ENCODE data around the gene TMC6. TPM values are rescaled to one million over a fixed set of nuclear protein-coding genes. Genes with fewer than 3 reads are reported as not detected.

The TMC6 gene
- total RNA-seq, 1 donor from 2014 or later, result 61.7 TPM

DNA sequence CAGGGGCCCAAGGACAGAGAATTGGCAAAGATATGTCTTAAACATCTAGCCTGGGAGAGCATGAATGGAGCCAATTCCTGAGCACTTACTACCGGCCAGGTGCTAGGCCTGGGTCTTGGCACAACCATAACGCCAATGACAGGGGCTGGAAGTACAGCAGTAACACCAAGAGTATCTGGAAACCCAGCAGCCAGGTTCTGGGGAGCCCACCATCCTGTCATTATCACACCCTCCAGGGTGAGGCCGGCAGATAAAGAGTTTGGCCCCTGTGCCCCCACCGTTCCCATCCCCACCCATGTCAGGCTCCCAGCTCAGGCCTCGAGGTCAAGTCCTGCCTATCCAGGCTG lies 1.5 kb upstream of the TMC6 start:
- FAIRE-seq, result no peak
- no peaks in the 10 kb centered on the region for H3K9me3 ChIP-seq (ENCODE audit: insufficient read depth, low read depth, low read length)
- H2AFZ ChIP-seq (ENCODE audit: low read depth, low read length), result no peak overlapping the region
- Mint-ChIP-seq H3K9me3 (ENCODE audit: unreplicated experiment) (no peaks in the 10 kb centered on the region), H3K27me3 (ENCODE audit: low read depth, unreplicated experiment) (peaks cover 12% of the 10 kb centered on the region), H3K4me1 (ENCODE audit: low read depth, unreplicated experiment) (peaks cover 2% of the 10 kb centered on the region), H3K27ac (ENCODE audit: unreplicated experiment) (no peak overlapping the region), H3K36me3 (ENCODE audit: low read depth, unreplicated experiment) (no peaks in the 10 kb centered on the region), H3K4me3 (ENCODE audit: unreplicated experiment) (no peak overlapping the region)
- H3K27me3 ChIP-seq (ENCODE audit: insufficient read depth, low read length), result peaks cover 12% of the 10 kb centered on the region
- no peaks in the 10 kb centered on the region for H3K36me3 ChIP-seq (ENCODE audit: insufficient read depth, low read length)
- no peak overlapping the region for H3K9ac ChIP-seq (ENCODE audit: low read length)
- H4K20me1 ChIP-seq (ENCODE audit: insufficient read depth, low read length), result no peaks in the 10 kb centered on the region
- no peak overlapping the region for H3K4me2 ChIP-seq (ENCODE audit: low read length)
- no peaks in the 10 kb centered on the region for H3K79me2 ChIP-seq (ENCODE audit: insufficient read depth, low read length)
- no peak overlapping the region for H3K4me3 ChIP-seq (ENCODE audit: insufficient read depth, low read depth, low read length)
- no peak for TF ChIP-seq EZH2 (IDR thresholded peaks at IDR 0.05; ENCODE audit: insufficient read depth, low read length)
- TF ChIP-seq, protein P1, sequence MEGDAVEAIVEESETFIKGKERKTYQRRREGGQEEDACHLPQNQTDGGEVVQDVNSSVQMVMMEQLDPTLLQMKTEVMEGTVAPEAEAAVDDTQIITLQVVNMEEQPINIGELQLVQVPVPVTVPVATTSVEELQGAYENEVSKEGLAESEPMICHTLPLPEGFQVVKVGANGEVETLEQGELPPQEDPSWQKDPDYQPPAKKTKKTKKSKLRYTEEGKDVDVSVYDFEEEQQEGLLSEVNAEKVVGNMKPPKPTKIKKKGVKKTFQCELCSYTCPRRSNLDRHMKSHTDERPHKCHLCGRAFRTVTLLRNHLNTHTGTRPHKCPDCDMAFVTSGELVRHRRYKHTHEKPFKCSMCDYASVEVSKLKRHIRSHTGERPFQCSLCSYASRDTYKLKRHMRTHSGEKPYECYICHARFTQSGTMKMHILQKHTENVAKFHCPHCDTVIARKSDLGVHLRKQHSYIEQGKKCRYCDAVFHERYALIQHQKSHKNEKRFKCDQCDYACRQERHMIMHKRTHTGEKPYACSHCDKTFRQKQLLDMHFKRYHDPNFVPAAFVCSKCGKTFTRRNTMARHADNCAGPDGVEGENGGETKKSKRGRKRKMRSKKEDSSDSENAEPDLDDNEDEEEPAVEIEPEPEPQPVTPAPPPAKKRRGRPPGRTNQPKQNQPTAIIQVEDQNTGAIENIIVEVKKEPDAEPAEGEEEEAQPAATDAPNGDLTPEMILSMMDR (IDR thresholded peaks at IDR 0.05; ENCODE audit: insufficient read depth, low read depth, low read length), result no peak
- DNase-seq (ENCODE audit: low read depth), result no peak
- H3K27ac ChIP-seq (ENCODE audit: low read depth, low read length), result no peak overlapping the region
- peaks cover 11% of the 10 kb centered on the region for H3K4me1 ChIP-seq (ENCODE audit: insufficient read depth, low read length)

DNA sequence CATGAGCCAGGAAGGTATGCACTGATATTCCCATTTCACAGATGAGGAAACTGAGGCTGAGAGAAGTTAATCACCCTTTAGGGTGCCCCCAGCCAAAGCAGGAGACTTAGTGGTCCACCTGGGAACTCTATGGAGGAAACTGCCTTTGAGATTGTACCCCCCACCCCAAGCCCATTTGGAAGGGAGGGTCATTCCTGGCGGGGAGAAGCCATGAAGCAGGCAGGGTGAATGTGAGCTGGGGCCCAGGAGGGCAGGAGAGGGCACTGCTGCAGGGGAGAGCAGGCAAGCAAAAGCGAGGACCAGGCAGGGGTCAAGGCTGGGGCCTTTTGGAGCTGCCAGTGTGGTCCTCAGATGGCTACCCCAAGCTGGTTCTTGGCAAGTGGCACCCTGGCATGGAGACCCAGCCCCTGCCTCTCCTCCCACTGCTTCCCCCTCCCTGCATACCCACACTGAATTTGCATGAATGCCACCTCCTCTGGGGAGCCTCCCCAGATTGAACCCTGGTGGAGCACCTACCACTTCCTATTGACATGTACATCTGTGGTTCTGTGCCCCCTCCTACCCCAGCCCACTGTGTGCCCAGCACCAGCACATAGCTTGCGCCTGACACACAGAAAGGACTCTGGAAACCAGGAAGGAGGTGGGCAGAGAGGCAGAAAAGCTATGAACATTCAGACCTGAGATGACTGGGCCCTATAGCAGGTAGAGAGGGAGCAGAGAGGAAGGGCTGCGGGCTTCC lies 965 bp upstream of the TMC6 start:
- no peak overlapping the region for H3K9ac ChIP-seq (ENCODE audit: low read length)
- peaks cover 2% of the 10 kb centered on the region for H3K4me1 Mint-ChIP-seq (ENCODE audit: low read depth, unreplicated experiment)
- H4K20me1 ChIP-seq (ENCODE audit: insufficient read depth, low read length), result no peaks in the 10 kb centered on the region
- FAIRE-seq (no peak), DNase-seq (ENCODE audit: low read depth) (no peak)
- no peak overlapping the region for H3K4me3 ChIP-seq (ENCODE audit: insufficient read depth, low read depth, low read length)
- no peak overlapping the region for H2AFZ ChIP-seq (ENCODE audit: low read depth, low read length)
- peaks cover 11% of the 10 kb centered on the region for H3K4me1 ChIP-seq (ENCODE audit: insufficient read depth, low read length)
- no peak overlapping the region for H3K27ac ChIP-seq (ENCODE audit: low read depth, low read length)
- H3K9me3 Mint-ChIP-seq (ENCODE audit: unreplicated experiment), result no peaks in the 10 kb centered on the region
- H3K36me3 ChIP-seq (ENCODE audit: insufficient read depth, low read length), result no peaks in the 10 kb centered on the region
- H3K4me2 ChIP-seq (ENCODE audit: low read length), result peak overlapping the region; percentile 84
- TF ChIP-seq, protein P1 (IDR thresholded peaks at IDR 0.05; ENCODE audit: insufficient read depth, low read depth, low read length), result no peak
- TF ChIP-seq EZH2 (IDR thresholded peaks at IDR 0.05; ENCODE audit: insufficient read depth, low read length), result no peak
- peak overlapping the region; percentile 53 for H3K27ac Mint-ChIP-seq (ENCODE audit: unreplicated experiment)
- H3K27me3 ChIP-seq (ENCODE audit: insufficient read depth, low read length), result peaks cover 12% of the 10 kb centered on the region
- peak overlapping the region; percentile 88 for H3K4me3 Mint-ChIP-seq (ENCODE audit: unreplicated experiment)
- H3K9me3 ChIP-seq (ENCODE audit: insufficient read depth, low read depth, low read length), result no peaks in the 10 kb centered on the region
- H3K79me2 ChIP-seq (ENCODE audit: insufficient read depth, low read length), result no peaks in the 10 kb centered on the region
- H3K27me3 Mint-ChIP-seq (ENCODE audit: low read depth, unreplicated experiment), result peaks cover 12% of the 10 kb centered on the region
- no peaks in the 10 kb centered on the region for H3K36me3 Mint-ChIP-seq (ENCODE audit: low read depth, unreplicated experiment)

DNA sequence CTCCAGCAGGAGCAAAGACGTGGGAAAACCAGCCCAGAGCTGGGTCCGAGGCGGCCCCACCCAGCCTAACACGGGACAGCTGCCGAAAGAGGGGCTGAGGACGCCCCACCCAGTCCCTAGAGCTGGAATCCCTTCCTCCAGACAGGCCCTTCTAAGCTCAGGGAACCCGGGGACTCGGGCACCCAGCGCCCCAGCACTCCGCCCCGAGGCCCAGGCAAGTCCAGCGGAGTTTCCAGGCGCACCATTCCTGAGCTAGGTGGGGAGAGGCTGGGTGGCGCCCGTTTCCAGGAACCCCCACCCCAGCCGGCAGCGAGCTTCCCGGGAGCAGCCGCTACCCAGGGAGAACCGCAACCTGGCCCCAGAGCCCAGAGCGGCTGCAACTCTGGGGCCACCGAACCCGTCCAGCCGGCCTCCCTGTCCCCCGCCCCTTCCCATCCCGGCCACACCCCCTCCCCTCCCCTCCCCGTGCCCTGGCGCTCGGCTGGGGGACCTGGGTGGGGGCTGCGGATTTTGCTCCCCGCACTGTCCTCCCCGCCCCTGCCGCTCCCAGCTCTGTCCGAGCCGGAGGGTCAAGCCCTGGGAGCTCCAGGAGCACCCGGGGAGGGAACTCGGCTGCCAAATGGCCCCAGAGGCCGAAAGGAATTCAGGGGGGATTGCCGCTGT lies 536 bp downstream of the TMC6 start:
- peaks cover 4% of the 10 kb centered on the region for H3K36me3 Mint-ChIP-seq (ENCODE audit: low read depth, unreplicated experiment)
- no peak for FAIRE-seq
- peak overlapping the region; percentile 56 for H2AFZ ChIP-seq (ENCODE audit: low read depth, low read length)
- peaks cover 2% of the 10 kb centered on the region for H3K4me1 Mint-ChIP-seq (ENCODE audit: low read depth, unreplicated experiment)
- peaks cover 5% of the 10 kb centered on the region for H3K27me3 Mint-ChIP-seq (ENCODE audit: low read depth, unreplicated experiment)
- H4K20me1 ChIP-seq (ENCODE audit: insufficient read depth, low read length), result no peaks in the 10 kb centered on the region
- peak overlapping the region; percentile 75 for H3K27ac Mint-ChIP-seq (ENCODE audit: unreplicated experiment)
- H3K9me3 ChIP-seq (ENCODE audit: insufficient read depth, low read depth, low read length), result no peaks in the 10 kb centered on the region
- no peak overlapping the region for H3K27ac ChIP-seq (ENCODE audit: low read depth, low read length)
- no peaks in the 10 kb centered on the region for H3K36me3 ChIP-seq (ENCODE audit: insufficient read depth, low read length)
- peak overlapping the region; percentile 86 for H3K4me3 Mint-ChIP-seq (ENCODE audit: unreplicated experiment)
- peak; percentile 71 for TF ChIP-seq EZH2 (IDR thresholded peaks at IDR 0.05; ENCODE audit: insufficient read depth, low read length)
- TF ChIP-seq, protein P1 (IDR thresholded peaks at IDR 0.05; ENCODE audit: insufficient read depth, low read depth, low read length), result no peak
- no peak for DNase-seq (ENCODE audit: low read depth)
- peak overlapping the region; percentile 31 for H3K9ac ChIP-seq (ENCODE audit: low read length)
- H3K9me3 Mint-ChIP-seq (ENCODE audit: unreplicated experiment), result no peaks in the 10 kb centered on the region
- peak overlapping the region; percentile 54 for H3K4me3 ChIP-seq (ENCODE audit: insufficient read depth, low read depth, low read length)
- peaks cover 11% of the 10 kb centered on the region for H3K4me1 ChIP-seq (ENCODE audit: insufficient read depth, low read length)
- H3K79me2 ChIP-seq (ENCODE audit: insufficient read depth, low read length), result no peaks in the 10 kb centered on the region
- peaks cover 12% of the 10 kb centered on the region for H3K27me3 ChIP-seq (ENCODE audit: insufficient read depth, low read length)
- peak overlapping the region; percentile 84 for H3K4me2 ChIP-seq (ENCODE audit: low read length)

All from astrocyte (in vitro differentiated cells and primary cell).